Measurements from ENCODE around the gene PKLR.

DNA sequence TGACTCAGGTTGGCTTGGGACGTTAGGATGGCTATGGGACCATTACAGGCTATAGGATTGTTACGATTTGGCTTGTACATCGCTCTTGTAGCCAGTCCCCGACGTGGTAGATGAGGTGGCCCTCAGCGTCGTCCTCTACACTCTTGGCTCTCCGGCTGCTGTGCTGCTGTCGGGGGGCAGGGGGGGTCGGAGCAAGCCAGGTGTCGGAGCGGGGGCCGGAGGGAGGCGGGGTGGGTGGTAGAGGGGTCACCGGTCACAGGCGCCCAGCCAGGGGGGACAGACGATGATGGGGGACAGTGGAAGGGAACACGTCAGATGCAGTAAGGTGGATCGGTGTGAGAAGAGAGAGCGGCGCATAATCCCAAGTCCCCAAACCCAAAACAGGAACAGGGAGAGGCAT lies 32.6 kb downstream of the PKLR start:
- TF ChIP-seq, protein P1, sequence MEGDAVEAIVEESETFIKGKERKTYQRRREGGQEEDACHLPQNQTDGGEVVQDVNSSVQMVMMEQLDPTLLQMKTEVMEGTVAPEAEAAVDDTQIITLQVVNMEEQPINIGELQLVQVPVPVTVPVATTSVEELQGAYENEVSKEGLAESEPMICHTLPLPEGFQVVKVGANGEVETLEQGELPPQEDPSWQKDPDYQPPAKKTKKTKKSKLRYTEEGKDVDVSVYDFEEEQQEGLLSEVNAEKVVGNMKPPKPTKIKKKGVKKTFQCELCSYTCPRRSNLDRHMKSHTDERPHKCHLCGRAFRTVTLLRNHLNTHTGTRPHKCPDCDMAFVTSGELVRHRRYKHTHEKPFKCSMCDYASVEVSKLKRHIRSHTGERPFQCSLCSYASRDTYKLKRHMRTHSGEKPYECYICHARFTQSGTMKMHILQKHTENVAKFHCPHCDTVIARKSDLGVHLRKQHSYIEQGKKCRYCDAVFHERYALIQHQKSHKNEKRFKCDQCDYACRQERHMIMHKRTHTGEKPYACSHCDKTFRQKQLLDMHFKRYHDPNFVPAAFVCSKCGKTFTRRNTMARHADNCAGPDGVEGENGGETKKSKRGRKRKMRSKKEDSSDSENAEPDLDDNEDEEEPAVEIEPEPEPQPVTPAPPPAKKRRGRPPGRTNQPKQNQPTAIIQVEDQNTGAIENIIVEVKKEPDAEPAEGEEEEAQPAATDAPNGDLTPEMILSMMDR (IDR thresholded peaks at IDR 0.05; ENCODE audit: low read depth, low read length, poor library complexity, severe bottlenecking): no peak
- TF ChIP-seq EZH2phosphoT487 (IDR thresholded peaks at IDR 0.05; ENCODE audit: borderline replicate concordance, low read length): no peak

Data from DOHH2 (cell line).